ENCODE results near the gene MMGT1.

The MMGT1 gene

DNA sequence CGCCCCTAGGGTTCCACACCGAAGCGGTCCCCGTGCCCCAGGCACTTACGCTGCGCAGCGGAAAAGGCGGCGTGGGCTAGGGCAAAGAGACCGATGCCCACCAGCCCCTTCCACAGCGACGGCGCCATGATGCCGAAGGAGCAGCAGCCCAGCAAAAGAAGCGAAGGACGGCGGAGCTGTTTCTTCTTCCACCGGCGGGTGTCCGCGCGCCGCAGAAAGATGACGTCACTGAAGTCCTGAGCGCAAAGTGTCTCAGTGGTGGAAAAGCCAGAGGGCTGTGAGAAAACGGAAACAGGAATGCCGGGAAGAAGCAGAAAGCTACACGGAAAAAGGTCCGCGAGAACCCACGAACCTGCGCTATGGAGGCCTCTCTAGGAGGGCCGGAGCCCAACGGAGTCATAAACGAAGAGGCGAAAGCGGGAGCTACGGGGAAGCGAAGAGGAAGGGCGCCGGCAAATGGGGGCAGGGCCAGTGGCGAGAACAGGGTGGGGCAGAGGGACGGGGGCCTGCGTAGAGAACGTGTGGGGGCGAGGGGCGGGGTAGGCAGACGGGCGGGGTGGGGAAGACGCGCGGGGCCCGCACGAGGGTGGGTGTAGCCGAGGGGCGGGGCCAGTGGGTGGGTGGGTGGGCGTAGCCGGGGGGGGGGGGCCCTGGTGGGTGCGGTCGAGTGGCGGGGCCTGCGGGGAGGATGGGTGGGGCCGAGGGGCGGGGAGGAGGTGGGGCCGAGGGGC, at the start of gene MMGT1:
TSS of gene MMGT1 (minus strand) at position 441 of the 731 bp plus-strand sequence. CDS start at position 128, 313 bp downstream.
- DNase-seq = peak; percentile 74

DNA sequence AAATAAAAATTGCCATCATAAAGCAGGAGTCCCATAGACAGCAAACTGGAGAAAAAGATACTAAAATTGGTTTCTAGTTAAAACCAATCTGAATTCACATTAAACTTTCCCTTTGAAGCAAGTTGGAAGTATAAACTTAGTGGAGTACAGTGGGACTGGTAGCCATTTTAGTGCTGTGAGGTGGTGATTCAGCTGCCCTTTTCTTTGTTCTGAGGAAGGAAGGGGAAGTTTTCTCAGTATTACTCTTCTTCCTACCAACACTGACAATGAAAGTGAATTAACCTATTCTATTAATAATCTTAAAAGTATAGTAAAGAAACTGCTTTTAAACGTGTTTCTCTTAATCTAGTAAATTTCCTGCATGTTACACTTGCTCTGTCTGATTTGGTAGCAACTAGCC, 48.1 kb upstream of the MMGT1 start:
- DNase-seq = no peak

DNA sequence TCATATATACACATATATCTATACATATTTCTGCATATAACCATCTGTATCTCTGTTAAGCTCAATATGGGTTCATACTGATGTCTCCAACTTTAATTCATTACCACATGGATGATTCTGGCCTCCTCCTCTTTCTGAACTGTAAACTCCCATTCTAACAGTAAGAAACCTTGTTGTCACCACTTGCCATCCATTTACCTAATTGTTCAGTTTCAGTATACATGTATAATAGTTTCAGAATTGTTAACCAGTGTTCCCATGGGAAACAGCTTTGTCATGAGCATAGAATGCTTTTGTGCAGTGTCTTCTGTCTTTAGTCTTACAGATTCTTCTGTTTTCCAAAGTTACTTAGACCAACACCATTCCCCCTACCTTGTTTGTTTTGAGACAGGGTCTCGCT, 47.4 kb upstream of the MMGT1 start:
- DNase-seq = no peak

DNA sequence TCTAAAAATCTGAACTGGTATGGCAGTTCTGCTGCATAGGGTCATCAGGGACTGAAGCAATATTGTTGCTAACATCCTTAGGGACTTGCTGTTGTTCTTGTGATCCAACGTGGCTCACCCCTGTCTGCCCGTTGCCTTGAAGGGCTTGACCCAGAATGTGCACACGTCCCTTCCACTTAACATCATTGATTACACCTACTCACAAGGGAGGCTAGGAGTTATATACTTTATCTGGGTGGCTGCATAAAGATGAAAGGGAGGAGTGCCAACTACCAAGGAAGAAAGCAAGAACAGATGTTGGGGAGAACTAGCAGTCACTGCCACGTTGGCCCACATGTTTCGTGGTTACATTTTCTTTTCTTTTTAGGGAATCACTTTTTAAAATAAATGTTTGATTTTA, 45.4 kb upstream of the MMGT1 start:
- DNase-seq = no peak

DNA sequence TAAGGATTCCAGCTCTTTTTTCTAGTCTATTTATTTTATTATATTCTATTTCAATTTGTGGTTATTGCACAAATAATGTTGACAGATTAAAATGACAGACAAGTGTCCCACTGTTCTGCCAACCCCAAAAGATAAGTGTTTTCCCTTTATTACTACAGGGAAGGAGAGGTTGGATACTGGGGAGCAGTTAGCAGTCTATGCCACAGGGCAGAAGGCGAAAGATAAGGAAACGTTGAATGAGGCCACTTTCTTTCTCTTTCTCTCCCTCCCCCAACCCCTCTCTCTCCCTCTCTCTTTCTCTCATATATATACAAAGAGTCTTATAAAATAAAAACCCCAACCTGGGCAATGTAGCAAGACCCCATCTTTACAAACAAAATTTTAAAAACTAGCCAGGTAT, 43.1 kb upstream of the MMGT1 start:
- no peak for DNase-seq

DNA sequence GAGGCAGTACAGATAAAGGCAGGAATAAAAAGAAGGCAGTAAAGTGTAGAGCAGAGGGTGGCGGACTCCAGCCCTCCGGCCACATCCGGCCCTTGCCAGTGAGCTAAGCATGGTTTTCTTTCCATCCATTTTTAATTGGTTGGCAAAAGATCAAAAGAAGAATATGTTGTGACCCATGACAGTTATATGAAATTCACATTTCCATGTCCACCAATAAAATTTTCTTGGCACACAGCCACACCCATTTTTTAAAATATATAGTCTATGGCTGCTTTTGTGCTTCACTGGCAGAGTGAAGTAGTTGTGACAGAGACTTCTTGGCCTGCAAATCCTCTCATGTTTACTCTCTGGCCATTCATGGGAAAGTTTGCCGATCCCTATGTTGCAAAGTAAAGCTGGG, 41.2 kb upstream of the MMGT1 start:
- no peak for DNase-seq

DNA sequence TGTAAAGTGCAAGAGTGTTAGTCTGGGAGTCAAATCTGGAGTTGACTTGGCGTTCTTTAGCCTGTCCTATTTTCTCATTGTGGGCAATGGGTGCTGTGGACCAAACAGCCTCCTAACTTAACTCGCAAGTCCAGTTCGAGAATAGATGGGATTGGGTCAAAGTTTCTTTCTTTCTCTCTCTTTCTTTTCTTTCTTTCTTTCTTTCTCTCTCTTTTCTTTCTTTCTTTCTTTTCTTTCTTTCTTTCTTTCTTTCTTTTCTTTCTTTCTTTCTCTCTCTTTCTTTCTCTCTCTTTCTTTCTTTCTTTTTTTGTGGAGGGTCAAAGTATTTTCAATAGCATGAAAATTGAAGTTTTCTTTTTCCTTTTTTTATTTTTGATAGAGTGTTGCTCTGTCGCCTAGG, 14.5 kb upstream of the MMGT1 start:
- DNase-seq = no peak

DNA sequence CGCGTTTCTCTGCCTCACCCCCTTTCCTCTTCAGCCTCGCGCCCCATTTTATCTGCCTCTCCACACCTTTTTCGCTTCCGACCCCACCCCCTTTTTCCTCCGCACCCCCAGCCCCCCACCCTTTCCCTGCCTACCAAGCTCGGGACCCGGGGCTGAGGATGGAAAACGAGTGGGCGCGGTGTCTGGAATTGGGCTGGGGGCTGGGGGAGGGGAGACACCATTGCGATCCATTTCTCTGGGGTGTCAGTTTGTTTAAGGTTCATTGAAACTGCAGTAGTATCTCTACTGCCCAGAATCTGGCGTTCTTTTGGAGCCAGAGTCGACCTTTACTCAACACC, 12.2 kb upstream of the MMGT1 start:
- no peak for DNase-seq

DNA sequence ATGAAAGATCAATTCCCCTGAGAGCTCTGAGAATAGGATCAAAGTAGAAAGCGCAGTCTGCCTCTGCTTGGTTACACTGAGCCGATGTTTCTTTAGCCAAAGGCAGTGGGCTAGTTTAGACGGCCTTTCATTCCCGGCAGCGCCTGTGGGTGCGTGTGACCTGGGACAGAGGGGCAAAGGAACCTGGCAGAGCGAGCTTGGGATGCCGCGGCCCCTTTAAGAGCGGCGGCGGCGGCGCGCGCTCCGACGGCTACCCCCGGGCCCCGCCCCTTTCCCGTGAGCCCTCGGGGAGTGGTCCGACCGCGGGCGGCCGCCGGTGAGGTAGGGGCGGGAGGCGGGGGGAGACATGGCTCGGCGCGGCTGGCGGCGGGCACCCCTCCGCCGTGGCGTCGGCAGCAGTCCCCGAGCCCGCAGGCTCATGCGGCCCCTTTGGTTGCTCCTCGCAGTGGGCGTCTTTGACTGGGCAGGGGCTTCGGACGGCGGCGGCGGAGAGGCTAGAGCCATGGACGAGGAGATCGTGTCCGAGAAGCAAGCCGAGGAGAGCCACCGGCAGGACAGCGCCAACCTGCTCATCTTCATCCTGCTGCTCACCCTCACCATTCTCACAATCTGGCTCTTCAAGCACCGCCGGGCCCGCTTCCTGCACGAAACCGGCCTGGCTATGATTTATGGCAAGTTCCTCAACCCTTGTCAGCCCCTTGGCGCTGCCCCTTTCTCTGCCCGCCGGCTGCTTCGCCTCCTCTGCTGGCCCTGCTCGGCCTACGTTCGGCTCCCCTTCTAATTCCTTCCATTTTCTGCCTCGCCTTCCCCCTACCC, 11.6 kb upstream of the MMGT1 start, which contains the start of gene SLC9A6:
TSS of gene SLC9A6 (plus strand) at position 279 of the 816 bp plus-strand sequence. CDS start at position 503, 224 bp downstream.
- peak; percentile 65 for DNase-seq

DNA sequence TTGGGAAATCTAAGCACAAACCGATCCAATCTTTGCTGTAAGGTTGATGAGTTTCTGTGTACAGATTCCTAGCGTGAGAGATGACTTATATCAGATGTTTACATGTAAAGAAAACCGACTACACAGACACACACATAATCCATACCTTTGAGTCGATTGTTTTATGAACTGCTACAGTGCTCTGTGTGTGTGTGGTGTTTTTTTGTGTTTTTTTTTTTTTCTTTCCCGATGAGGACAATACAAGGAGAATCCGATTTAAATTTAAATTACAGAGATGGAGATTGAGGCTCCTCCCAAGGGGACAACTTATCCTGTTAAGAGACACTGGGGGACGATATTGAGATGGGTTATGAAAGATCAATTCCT, 11.0 kb upstream of the MMGT1 start:
- no peak for DNase-seq

DNA sequence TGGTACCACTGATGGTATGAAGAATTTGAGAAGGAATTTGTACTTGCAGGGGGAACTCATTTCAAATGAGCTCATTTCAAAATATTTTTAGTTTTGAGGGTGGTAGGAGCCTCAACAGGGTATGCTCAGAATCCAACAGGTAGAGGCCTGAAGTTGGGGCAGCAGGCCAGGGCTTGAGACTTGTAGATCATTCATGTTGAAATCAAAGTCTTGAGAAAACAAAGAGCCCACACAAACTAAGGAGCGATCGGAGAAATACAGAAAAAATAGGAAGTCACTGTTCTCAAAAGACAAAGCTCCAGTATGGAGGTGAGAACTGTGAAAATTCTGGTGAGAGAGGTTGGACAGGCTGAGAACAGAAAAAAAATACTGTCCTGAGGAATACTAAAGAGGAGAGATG, 10.5 kb upstream of the MMGT1 start:
- no peak for DNase-seq

DNA sequence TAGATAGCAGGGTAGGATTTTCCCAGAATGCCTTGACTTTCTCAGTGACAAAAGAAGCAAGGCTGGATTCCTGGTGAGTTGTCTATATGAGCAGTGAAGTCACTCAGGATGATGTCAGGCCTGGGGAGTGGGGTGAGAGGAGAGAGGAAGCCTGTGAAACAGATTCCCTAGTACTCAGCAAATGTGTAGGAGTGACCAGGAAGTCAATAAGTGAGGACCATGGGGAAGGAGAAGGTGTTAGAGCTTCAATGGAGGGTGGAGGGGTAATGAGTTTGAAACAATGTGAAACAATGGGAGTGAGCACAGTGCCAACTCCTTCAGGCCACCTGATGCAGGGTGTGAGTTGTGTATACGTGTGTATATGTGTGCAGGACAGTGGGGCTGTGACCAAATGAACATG, 9.1 kb upstream of the MMGT1 start:
- DNase-seq = no peak

DNA sequence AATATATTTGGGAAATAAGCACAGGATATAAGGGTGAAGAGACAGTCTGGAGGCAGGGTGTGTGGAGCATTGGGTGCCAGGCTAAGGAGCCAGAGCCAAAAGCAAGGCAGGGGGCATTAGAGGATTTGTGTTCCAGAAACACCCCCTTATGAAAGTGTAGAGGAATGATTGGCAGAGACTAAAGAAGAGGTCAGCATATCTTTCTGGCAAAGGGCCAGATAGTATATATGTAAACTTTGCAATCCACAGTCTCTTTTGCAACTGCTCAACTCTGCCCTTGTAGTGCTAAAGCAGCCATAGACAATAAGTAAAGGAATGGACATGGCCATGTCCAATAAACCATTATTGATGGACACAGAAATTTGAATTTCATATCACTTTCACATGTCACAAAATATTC, 7.9 kb upstream of the MMGT1 start:
- no peak for DNase-seq

DNA sequence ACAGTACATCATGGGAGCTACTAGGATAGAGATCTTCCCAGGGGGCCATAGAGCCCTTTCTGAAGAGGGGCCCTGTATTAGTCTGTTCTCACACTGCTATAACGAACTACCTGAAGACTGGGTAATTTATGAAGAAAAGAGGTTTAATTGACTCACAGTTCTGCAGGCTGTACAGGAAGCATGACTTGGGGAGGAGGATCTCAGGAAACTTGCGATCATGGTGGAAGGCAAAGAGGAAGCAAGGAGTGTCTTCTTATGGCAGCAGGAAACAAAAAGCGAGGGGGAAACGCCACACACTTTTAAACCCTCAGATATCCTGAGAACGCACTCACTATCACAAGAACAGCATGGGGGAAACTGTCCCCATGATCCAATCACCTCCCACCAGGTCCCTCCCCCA, 7.2 kb upstream of the MMGT1 start:
- DNase-seq = no peak

DNA sequence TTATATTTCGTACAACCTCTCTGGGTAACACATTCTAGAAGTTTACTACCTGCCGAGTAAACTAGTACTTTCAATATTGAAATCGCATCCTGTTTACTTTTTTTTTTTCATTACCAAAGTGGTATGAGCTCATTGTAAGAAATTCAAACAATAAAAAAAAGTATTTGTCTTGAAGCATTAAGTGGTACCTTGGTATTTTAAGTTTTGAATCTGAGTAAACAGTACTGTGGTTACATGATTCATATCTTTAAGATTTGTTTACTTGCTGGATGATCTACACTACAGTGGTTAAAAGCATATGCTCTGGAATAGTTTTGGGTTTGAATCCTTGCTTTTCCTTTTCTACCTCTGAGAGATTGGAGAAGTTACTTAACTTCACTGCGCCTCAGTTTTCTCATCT, 3.8 kb upstream of the MMGT1 start:
- DNase-seq = no peak

DNA sequence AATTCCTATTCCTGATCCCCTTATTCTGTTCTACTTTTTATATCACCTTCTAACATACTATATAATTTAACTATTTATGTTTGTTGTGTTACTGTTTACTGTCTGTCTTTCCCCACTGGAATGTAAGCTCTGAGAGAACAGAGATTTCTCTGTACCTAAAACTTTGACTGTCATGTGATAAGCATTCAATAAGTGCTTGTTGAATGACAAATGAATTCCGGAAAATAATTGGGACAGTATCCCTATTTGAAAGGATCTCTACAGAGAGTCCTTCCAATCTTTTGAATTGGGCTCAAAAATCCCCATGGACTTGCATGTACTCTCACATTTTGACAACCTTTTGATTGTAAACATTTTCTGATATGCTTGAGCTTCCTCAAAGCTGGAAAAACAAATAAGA, 1.6 kb upstream of the MMGT1 start:
- DNase-seq = no peak

DNA sequence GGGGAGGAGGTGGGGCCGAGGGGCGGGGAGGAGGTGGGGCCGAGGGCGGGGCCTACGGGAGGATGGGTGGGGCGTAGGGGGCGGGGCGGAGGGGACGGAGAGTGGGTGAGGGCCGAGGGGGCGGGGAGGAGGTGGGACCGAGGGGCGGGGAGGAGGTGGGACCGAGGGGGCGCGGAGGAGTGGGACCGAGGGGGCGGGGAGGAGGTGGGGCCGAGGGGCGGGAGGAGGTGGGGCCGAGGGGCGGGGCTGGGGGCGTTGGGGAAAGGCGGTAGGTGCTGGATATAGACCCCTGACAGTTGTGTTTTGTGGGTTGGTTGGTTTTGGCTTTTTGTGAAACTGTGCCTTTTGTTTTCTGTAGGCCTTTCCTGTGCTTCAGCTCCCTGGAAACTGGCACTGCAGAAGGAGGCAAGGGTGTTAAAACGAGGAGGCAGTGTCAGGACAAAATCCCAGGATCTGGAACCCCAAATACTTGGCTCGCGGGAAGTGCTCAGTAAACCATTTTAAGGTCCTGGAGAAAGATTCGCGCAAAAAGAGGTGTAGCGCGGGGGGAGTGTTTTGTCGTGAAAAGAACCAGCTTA, 580 bp upstream of the MMGT1 start:
- peak; percentile 73 for DNase-seq

DNA sequence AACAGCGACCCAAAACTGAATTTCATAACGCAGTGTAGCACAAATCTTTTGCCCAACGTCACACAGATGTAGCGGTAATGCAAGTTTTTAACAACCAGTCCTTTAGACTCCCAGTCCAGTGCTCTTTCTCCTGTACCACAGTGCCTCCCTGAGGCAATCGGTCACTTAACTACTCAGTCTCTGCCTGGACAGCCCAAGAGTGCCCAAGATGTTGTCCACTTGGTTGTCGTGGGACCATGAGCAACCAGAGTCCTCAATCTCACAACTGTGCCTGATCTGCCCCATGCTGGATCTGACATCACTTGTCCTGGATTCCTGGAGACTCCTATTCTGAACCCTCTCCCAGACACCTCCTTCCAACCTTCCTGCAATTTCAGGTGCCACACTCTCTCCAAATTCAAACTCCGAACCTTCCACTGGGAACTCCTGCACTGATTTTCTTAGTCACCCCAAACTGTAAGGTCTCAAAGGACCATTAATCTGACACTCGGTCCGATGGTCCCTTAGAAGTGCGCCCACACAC, 702 bp downstream of the MMGT1 start:
- DNase-seq = no peak

DNA sequence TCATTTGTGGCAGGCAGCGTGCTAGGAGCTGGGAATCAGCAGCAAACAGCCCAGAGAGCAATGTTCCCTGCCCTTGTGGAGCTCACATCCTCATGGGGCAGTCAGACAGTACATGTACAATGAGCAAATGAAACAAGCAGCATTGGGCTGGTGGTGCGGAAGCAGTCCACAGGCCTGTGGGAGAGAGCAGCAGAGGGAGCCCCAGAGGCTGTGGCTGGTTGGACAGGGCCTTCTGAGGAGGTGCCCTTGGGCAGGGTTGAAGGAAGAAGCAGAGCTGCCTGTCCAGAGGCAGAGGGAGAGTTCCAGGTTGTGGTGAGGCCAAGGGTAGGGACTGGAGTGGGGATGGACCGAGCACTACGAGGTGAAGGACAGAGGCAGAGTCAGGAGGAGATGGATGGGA, 22.5 kb downstream of the MMGT1 start:
- no peak for DNase-seq

DNA sequence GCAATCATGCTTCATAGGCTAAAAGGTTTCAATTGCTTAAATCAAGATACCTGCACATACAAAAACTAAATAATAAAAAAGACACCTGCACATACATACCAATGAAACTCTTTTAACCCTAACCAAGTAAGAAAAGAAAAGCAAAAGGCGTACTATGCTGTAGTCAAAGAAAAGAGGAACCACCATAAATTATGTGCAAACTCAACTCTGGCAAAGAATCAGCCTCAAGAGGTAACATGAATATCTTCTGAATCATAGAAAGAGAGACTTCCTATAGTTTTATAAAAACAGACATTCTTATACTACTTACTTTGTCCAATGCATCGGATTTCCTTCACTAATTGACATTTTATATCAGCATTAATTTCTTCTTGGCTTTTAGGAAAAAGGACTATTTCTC, 29.3 kb downstream of the MMGT1 start:
- no peak for DNase-seq

DNA sequence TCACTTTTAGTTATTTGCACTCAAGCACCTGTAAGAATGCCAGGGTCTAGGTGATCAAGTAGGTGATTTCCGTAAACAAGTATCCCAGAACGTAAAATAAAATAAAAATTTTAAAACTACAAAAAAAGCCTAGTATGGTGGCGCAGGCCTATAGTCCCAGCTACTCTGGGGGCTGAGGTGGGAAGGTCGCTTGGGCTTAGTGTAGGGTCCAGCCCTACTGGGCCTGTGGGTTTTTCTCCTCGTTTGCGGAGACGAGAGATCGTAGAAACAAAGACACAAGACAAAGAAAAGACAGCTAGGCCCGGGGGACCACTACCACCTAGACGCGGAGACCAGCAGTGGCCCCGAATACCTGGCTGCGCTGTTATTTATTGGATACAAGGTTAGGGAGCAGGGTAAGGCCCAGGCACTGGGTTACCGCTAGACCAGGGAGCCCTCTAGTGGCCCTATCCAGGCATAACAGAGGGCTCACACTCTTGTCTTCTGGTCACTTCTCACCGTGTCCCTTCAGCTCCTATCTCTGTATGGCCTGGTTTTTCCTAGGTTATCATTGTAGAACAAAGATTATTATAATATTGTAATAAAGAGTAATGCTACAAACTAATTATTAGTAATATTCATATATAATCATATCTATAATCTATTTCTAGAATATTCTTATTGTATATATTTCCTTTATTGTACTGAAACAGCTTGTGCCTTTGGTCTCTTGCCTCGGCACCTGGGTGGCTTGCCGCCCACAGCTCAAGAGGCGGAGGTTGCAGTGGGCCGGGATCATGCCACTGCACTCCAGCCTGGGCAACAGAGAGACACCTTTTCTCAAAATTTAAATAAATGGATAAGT, 41.9 kb downstream of the MMGT1 start:
- DNase-seq = peak; percentile 18

DNA sequence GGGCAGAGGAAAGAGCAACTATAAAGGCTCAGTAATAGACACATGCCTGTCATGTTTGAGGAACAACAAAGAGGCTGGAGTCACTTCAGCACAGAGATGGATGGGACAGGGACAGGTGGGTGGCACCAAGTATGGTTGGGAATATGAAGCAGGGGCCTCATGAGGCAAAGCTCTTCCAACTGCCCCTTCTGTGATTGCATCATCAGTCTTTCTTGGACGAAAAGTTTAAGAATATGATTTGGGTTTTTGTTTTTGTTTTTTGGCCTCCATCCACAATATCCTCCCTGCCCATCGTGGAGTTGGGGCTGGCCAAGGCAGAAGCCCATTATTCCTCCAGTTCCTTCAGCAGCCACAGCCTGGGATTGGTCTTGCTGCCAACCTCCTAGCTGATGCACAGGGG, 45.9 kb downstream of the MMGT1 start:
- DNase-seq = no peak

DNA sequence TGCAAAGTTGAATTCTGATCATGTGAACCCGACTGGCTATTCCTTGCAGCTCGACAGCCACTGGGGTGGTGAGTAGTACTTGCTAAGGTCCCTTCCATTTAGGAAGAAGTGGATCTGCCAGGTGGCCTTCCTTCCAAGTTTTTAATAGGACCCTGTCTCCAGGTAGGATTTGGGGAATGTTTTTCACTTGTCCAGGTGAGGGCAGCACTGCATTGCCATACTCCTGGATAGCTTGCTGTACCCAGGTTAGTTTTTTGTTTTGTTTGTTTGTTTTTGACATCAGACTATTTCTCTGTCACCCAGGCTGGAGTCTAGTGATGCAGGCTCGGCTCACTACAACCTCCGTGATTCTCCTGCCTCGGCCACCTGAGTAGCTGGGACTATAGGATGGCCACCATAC, 50.4 kb downstream of the MMGT1 start:
- DNase-seq = no peak

All from stimulated activated CD4-positive, alpha-beta T cell treated with anti-CD3 and anti-CD28 coated beads, Interleukin-12 subunit alpha, Interleukin-12 subunit beta, amount 100 ng/mL, for 4 hours (primary cell).